Measurements from ENCODE around the gene ALDH1L1.

The ALDH1L1 gene

DNA sequence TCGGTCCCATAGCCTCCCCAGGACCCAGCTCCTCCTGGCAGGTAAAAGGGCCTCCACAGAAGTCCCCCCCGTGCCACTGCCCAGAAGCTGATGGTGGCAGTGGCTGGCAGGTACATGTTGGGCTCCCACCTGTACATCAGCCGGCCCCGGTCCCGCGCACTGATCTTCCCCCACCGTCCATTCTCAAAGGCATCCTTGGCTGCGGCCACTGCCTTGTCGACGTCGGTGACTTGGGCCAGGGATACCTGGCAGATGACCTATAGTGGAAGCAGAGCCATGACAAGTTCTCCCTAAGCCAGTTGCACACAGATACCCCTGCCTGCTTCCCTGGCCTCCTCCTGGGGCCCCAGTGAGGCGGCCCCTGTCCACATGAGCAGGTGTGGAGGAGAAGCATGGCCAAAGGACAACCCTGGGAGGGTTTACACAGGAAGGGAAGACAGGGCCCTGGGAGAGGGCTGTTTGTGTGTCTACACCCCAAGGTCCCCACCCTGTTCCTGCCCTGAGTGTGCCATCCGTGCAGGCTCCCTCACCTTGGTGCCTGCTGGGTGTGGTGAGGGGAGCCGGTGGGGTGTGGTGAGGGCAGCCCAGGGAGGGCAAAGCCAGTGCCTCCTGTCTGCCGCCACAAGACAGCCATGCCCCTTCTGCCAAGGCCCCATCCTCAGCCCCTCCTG lies 44.8 kb downstream of the ALDH1L1 start:
- H3K36me3 ChIP-seq (ENCODE audit: control insufficient read depth, insufficient read depth, low read length): no peaks in the 10 kb centered on the region
- H3K4me3 ChIP-seq (ENCODE audit: low read length): no peak overlapping the region
- no peak overlapping the region for H3K9ac ChIP-seq (ENCODE audit: low read length)
- H3K27me3 ChIP-seq (ENCODE audit: control insufficient read depth, insufficient read depth, low read length): no peaks in the 10 kb centered on the region
- no peaks in the 10 kb centered on the region for H3K9me3 ChIP-seq (ENCODE audit: control insufficient read depth, low read length)
- no peaks in the 10 kb centered on the region for H3K4me1 ChIP-seq (ENCODE audit: control insufficient read depth, insufficient read depth, low read length)

DNA sequence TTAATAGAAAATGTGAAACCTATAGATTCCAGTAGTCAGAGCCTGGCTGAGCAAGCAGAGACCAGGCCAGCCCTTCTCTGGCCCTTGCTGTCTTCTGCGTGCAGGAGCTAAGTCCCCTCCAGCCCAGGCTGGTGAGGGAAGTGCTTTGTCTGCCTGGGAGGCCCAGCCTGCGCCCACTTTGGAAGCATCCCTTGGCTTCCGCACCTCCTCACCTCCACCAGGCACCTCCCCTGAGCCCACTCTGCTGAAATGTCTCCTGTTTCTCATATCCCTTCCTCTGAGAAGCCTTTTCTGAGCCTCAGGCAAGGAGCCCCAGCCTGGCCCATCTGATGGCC lies 45.3 kb downstream of the ALDH1L1 start:
- no peak overlapping the region for H3K4me3 ChIP-seq (ENCODE audit: low read length)
- peaks cover 4% of the 10 kb centered on the region for H3K4me1 ChIP-seq (ENCODE audit: control insufficient read depth, insufficient read depth, low read length)
- H3K27me3 ChIP-seq (ENCODE audit: control insufficient read depth, insufficient read depth, low read length): no peaks in the 10 kb centered on the region
- no peak overlapping the region for H3K9ac ChIP-seq (ENCODE audit: low read length)
- no peaks in the 10 kb centered on the region for H3K36me3 ChIP-seq (ENCODE audit: control insufficient read depth, insufficient read depth, low read length)
- no peaks in the 10 kb centered on the region for H3K9me3 ChIP-seq (ENCODE audit: control insufficient read depth, low read length)

DNA sequence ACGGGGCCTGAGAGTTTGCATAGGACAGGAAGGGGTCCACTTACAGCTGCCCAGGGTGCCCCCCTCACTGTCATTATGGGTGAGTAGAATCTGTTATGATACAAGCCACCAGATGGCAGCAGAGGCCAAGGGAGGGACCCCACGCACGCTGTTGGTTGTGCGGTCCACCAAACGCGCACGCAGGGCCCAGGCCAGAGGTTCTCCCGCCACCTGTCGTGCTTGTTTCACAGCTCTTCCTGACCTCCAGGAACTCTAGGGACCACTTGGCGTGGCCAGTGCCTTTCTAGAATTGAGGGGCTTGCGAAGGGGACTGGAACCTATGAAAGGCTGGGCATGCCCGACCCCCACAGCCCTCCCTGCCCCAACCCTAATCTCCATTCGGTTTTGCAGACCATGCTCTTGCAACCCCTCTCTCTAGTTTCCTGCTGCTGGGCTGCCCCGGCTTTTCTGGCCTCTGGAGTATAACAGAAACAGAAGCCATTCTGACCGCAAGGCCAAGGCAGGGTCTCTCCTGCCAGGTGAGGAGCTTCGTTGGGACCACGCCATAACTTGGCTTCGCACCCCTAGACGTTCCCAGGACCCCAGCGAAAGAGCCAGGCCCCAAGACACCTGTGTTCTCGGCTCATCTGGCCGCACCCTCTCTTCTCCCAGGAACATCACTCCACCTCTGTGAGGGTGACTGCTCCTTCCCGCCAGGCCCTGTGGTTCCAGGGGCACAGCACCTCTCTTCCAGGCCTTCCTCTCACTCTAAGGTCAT lies 46.0 kb downstream of the ALDH1L1 start:
- Histone ChIP-seq H3K27me3 (ENCODE audit: control insufficient read depth, insufficient read depth, low read length) (no peaks in the 10 kb centered on the region), H3K4me3 (ENCODE audit: low read length) (no peak overlapping the region), H3K9me3 (ENCODE audit: control insufficient read depth, low read length) (no peaks in the 10 kb centered on the region), H3K36me3 (ENCODE audit: control insufficient read depth, insufficient read depth, low read length) (no peaks in the 10 kb centered on the region), H3K4me1 (ENCODE audit: control insufficient read depth, insufficient read depth, low read length) (peaks cover 11% of the 10 kb centered on the region), H3K9ac (ENCODE audit: low read length) (no peak overlapping the region)

DNA sequence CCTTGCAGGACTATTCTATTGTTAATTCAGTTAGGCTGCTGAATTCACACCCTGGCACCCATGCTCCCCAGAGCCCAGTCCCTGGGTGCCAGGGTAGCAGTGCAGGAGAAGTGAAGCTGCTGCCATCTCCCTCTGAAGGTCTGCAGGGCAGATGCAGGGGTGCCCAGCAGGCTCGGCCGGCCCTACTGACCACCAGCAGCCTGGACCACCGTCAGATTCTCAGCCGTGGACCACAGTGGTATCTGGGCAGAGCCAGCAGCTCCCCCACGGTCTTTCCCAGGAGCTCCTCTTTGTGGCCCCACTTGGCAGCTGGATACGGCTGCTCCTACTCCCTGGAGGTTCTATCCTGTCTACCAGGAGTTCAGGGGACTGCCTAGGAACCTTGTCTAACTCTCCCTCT lies 46.8 kb downstream of the ALDH1L1 start:
- Histone ChIP-seq H3K4me1 (ENCODE audit: control insufficient read depth, insufficient read depth, low read length) (peaks cover 16% of the 10 kb centered on the region), H3K9ac (ENCODE audit: low read length) (no peak overlapping the region), H3K9me3 (ENCODE audit: control insufficient read depth, low read length) (no peaks in the 10 kb centered on the region), H3K27me3 (ENCODE audit: control insufficient read depth, insufficient read depth, low read length) (no peaks in the 10 kb centered on the region), H3K36me3 (ENCODE audit: control insufficient read depth, insufficient read depth, low read length) (no peaks in the 10 kb centered on the region), H3K4me3 (ENCODE audit: low read length) (no peak overlapping the region)

DNA sequence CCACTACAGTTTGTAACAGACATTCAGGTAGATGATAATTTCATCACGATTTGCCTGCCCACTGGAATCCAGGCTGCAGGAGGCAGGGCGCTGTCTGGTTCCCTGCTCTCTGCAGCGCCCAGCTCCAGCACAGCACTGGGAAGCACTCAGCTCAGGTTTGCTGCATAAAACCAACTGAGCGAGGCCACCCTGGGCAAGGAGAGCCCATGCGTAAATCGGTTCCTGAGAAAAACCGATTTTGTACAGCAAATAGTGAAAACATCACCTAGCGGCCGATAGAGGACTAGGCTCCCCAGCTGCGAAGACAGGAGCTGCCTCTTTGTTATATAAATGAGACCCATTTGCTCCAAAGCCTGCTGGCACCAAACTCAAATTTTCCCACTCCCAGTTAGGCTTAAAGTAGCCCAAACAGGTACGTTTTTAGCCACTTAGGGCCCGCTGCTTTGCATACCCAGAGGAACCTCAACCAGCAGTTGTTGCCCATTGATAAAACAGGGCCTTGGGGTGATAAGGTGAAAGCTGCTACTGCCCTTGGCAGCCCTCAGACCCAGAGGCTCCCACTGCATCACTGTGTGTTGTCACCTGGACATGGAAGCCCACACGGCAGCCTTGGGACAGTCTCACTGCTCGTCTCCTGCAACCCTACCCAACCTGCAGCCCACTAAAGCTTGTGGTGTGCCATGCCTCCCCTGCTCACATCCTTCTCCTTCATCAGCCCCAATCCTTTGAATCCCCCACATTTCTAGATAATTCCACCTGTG lies 47.5 kb downstream of the ALDH1L1 start:
- peaks cover 16% of the 10 kb centered on the region for H3K4me1 ChIP-seq (ENCODE audit: control insufficient read depth, insufficient read depth, low read length)
- H3K9ac ChIP-seq (ENCODE audit: low read length): no peak overlapping the region
- H3K4me3 ChIP-seq (ENCODE audit: low read length): no peak overlapping the region
- no peaks in the 10 kb centered on the region for H3K36me3 ChIP-seq (ENCODE audit: control insufficient read depth, insufficient read depth, low read length)
- no peaks in the 10 kb centered on the region for H3K27me3 ChIP-seq (ENCODE audit: control insufficient read depth, insufficient read depth, low read length)
- H3K9me3 ChIP-seq (ENCODE audit: control insufficient read depth, low read length): no peaks in the 10 kb centered on the region

DNA sequence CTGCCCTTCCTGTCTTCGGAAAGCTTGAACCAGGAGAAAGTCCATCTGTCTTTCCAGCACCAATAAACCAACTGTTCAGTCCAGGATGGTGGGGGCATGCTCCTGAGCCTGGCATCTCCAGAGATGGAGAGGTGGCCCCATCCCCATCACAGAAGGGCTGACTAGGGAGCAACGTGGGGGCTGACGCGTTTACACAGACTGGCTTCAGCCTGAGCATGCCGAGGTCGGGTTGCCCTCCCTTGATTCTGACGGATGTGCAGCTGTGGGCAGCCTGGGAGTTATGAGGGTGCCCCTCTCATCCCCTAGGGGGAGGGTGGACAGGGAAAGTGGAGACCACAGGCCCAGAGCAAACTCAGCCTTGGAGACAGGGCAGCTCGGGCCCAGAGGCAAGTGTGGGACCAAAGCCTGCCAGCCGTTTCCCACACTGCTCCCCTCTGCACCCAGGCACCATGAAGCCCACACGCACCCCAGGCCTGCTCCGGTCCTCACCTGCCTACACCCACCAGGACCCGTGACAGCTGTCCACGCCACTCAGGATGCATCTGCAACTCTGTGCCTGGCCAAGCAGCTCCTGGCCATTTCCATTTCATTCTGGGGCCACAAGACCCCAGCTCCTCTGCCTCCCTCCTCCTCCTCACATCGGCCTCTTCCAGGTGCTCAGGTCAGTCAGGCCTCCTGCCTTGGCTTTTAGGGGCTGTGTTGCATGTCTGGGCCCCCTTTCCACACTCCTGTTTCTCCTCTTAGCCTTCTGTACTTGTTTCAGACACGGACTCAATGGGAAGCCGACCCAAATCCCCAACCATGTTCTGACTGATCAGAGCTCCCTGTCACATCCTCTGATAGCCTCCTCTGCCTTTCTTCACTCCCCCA lies 48.3 kb downstream of the ALDH1L1 start:
- Histone ChIP-seq H3K27me3 (ENCODE audit: control insufficient read depth, insufficient read depth, low read length) (no peaks in the 10 kb centered on the region), H3K4me1 (ENCODE audit: control insufficient read depth, insufficient read depth, low read length) (peaks cover 16% of the 10 kb centered on the region)

DNA sequence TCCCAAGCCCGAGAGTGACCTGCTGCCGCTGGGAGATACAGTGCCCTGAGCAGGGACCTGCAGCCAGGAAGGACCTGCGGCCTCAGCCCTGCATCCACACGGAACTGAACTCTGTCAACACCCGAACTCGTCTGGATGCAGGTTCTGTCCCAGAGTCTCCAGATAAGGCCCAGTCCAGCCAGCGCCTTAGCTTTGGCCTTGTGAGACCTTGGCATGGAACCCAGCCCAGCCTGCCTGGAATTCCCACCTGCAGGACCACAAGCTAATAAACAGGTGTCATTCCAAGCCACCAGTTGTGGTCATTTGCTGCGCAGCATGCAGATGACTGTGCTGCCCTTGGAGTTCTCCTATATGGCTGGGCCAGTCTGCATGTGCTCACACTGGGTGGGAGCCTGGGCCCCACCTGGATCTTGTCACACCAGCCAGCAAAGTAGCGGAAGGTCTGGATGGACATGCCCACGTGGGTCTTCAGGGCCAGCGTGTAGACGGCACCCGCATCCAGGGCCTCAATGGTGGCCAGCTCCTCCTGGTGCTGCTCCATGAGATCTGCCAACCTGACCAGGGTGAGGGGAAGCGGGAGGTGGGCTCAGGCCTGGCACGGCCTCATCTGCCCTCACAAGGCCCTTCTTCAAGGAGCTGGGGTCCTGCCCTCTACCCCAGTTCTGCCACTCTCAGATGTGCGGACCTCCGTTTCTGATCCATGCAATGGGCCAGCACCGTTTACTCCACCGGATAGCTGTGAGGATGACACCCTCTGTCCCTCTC lies 49.2 kb downstream of the ALDH1L1 start:
- peaks cover 16% of the 10 kb centered on the region for H3K4me1 ChIP-seq (ENCODE audit: control insufficient read depth, insufficient read depth, low read length)
- H3K27me3 ChIP-seq (ENCODE audit: control insufficient read depth, insufficient read depth, low read length): no peaks in the 10 kb centered on the region
- no peaks in the 10 kb centered on the region for H3K36me3 ChIP-seq (ENCODE audit: control insufficient read depth, insufficient read depth, low read length)
- no peak overlapping the region for H3K9ac ChIP-seq (ENCODE audit: low read length)
- no peaks in the 10 kb centered on the region for H3K9me3 ChIP-seq (ENCODE audit: control insufficient read depth, low read length)
- H3K4me3 ChIP-seq (ENCODE audit: low read length): no peak overlapping the region

More for the DNA sequence above, 48.3 kb downstream of the ALDH1L1 start:
- H3K36me3 ChIP-seq (ENCODE audit: control insufficient read depth, insufficient read depth, low read length): no peaks in the 10 kb centered on the region
- no peaks in the 10 kb centered on the region for H3K9me3 ChIP-seq (ENCODE audit: control insufficient read depth, low read length)
- no peak overlapping the region for H3K4me3 ChIP-seq (ENCODE audit: low read length)
- no peak overlapping the region for H3K9ac ChIP-seq (ENCODE audit: low read length)

DNA sequence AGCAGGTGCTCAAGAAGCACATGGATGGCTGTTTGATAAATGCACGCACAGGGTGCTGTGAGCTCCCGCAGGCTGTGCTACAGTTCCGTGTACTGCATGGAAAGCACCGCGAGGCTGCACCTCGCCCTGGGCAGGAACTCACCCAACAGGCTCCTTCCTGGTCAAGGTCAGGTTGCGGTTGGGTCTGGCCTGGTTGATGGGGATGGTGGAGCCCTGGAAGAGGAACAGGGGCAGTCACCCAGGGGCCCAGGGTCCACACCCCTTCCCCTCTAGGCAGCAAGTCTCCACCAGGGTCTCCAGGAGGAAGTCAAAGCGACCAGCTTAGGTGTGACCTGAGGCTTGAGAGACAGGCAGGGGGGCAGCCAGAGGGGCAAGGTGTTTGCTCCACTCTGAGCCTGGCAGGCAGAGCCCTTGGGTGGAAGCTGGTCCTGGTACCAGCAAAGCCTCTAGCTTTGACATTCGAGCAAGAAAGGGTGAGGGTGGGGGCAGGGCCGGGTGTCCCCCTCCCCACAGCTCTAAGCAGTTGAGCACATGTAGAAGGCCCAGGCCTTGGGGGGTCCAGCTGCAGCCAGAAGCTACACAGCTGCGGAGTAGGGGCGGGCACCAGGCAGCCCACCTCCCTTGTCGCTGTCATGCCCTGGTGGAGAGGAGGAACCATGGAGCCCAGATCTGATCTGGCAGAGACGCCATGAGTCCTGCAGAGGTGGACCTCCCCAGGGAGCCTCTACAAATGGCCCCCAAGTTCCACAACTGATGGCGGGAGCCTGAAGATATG lies 50.1 kb downstream of the ALDH1L1 start:
- Histone ChIP-seq H3K36me3 (ENCODE audit: control insufficient read depth, insufficient read depth, low read length) (no peaks in the 10 kb centered on the region), H3K9me3 (ENCODE audit: control insufficient read depth, low read length) (no peaks in the 10 kb centered on the region), H3K4me1 (ENCODE audit: control insufficient read depth, insufficient read depth, low read length) (peaks cover 16% of the 10 kb centered on the region), H3K27me3 (ENCODE audit: control insufficient read depth, insufficient read depth, low read length) (no peaks in the 10 kb centered on the region), H3K9ac (ENCODE audit: low read length) (no peak overlapping the region), H3K4me3 (ENCODE audit: low read length) (no peak overlapping the region)

DNA sequence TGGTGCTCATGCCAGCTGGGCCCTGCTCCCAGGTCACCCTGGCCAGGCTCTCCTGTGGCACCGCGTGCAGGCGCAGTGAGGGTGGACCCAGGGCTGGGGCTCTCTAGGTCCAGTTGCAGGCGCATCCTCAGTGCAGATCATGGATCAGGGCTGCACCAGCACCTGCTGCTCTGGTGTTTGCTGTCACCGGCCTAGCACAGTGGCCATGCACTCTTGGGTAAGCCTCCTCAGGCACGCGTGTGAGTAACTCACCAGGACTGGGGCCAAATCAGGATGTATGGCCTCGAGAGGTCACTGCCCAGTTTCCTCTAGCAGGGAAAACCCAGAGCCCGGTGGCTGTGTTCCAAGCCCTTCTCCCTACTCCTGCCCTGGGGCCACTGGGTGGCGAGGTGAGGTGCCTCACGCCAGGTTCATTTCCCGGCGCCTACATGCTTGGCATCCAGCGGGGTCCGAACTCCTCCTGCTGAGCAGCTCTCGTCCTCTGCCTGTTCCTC lies 50.9 kb downstream of the ALDH1L1 start:
- no peak overlapping the region for H3K9ac ChIP-seq (ENCODE audit: low read length)
- H3K36me3 ChIP-seq (ENCODE audit: control insufficient read depth, insufficient read depth, low read length): no peaks in the 10 kb centered on the region
- H3K9me3 ChIP-seq (ENCODE audit: control insufficient read depth, low read length): no peaks in the 10 kb centered on the region
- no peak overlapping the region for H3K4me3 ChIP-seq (ENCODE audit: low read length)
- H3K27me3 ChIP-seq (ENCODE audit: control insufficient read depth, insufficient read depth, low read length): no peaks in the 10 kb centered on the region
- peaks cover 16% of the 10 kb centered on the region for H3K4me1 ChIP-seq (ENCODE audit: control insufficient read depth, insufficient read depth, low read length)

DNA sequence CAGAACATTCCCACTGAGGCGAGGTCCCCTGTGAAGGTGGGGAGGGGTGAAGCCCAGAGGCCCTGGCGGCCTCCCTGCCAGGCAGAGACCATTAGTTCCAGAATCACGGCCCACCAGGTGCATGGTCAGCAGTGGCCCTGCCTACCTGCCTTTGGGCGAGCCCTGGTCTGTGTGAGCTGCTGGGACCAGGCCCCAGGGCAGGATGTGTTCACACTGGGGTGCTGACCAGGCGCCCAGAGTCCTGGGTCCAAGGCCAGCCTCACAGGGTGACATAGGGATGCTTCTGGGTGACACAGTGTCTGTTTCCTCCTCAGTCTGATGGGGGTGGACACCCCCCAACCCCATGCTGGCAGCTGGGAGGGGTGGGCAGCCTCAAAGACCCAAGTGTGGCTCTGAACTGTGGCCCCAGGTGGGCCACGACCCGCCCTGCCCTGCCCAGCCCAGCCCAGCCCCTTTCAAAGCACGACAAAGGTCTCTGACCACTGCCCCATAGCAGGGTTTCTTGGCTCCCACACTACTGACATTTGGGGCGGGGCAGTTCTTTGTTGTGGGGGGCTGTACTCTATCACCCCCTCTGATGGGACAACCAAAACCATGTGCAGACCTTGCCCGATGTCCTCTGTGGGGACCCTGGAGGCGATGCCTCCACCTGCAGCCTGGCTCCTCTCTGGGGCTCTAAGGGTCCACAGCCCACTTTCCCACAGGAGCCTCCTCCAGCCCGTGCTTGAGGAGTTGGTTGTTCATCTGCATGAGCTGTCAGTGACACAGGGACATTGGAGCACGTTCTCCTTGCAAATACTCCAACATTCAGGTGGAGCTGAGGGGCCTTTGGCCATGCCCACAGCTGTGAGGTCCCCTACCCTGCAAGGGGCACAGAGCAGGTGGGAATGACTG lies 51.6 kb downstream of the ALDH1L1 start:
- H3K4me3 ChIP-seq (ENCODE audit: low read length): no peak overlapping the region
- H3K27me3 ChIP-seq (ENCODE audit: control insufficient read depth, insufficient read depth, low read length): no peaks in the 10 kb centered on the region
- peaks cover 16% of the 10 kb centered on the region for H3K4me1 ChIP-seq (ENCODE audit: control insufficient read depth, insufficient read depth, low read length)
- H3K9me3 ChIP-seq (ENCODE audit: control insufficient read depth, low read length): no peaks in the 10 kb centered on the region
- no peak overlapping the region for H3K9ac ChIP-seq (ENCODE audit: low read length)
- H3K36me3 ChIP-seq (ENCODE audit: control insufficient read depth, insufficient read depth, low read length): no peaks in the 10 kb centered on the region

All from mucosa of stomach (tissue), 1 donor.